LNCAP (cell line): ENCODE measurements around the gene MT1F.

ENCODE experiments used
- TF ChIP-seq, protein P1 (sequence below): fragments of 450-650 bp; IDR thresholded peaks from 2 replicates; pipeline ENCODE4 v1.5.1; 2017; ENCODE audit warnings: mild to moderate bottlenecking

MT1F gene

DNA sequence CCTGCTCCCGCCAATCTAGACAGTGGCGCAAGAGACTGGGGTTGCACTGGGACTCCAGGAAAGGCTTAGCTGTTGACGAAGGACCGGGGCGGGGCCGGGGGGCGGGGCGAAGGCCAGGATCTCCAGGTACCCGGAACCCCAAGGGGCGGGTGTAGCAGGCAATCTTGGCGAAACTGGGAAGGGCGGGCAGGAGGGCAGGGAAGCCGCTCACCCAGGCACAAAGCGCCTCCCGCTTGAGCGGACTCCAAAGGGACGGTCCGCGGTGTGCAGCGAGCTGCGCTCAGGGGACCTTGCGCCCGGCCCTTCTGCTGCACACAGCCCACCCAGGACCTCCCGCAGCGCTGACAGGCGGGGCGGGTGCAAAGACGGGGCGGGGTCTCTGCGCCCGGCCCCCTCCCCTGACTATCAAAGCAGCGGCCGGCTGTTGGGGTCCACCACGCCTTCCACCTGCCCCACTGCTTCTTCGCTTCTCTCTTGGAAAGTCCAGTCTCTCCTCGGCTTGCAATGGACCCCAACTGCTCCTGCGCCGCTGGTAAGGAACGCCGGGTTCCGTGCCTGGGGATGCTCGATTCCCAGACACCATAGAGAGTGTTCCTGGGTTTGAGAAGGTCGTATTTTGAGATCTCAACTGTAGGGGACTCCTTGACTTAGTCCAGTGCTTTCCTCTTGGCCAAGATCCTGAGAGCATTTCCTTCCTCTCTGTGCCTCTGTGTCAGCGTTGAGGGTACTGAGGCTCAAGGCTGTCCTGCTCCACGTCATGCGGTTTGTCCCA lies at the start of gene MT1F:
TSS of gene MT1F (plus strand) at position 405 of the 772 bp plus-strand sequence. CDS start at position 505, 100 bp downstream.
- TF ChIP-seq, protein P1, sequence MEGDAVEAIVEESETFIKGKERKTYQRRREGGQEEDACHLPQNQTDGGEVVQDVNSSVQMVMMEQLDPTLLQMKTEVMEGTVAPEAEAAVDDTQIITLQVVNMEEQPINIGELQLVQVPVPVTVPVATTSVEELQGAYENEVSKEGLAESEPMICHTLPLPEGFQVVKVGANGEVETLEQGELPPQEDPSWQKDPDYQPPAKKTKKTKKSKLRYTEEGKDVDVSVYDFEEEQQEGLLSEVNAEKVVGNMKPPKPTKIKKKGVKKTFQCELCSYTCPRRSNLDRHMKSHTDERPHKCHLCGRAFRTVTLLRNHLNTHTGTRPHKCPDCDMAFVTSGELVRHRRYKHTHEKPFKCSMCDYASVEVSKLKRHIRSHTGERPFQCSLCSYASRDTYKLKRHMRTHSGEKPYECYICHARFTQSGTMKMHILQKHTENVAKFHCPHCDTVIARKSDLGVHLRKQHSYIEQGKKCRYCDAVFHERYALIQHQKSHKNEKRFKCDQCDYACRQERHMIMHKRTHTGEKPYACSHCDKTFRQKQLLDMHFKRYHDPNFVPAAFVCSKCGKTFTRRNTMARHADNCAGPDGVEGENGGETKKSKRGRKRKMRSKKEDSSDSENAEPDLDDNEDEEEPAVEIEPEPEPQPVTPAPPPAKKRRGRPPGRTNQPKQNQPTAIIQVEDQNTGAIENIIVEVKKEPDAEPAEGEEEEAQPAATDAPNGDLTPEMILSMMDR: no peak

GRCh38 chr16:56608043-56608875 lies 49.5 kb upstream of the MT1F start, which contains the start of gene MT2A:
TSS of gene MT2A (plus strand) at chr16:56608584. CDS start at chr16:56608656, 72 bp downstream.
- TF ChIP-seq, protein P1: no peak

DNA sequence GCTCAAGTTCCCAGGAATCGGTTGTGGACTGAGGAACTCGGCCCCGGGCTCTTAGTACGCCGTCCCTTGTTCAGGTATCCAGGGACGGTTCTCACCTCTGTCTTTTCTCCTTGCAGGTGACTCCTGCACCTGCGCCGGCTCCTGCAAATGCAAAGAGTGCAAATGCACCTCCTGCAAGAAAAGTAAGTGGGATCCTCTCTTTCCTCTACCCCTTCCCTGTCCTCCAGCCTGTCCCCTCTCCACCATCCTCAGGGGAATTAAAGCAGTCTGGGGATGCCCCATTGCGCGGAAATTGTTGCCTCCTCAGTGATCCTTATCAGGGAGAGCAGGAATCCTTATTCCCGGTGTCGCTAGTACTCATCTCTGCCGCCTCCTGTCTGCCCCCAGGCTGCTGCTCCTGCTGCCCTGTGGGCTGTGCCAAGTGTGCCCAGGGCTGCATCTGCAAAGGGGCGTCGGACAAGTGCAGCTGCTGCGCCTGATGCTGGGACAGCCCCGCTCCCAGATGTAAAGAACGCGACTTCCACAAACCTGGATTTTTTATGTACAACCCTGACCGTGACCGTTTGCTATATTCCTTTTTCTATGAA lies 48.8 kb upstream of the MT1F start:
- TF ChIP-seq, protein P1: no peak

DNA sequence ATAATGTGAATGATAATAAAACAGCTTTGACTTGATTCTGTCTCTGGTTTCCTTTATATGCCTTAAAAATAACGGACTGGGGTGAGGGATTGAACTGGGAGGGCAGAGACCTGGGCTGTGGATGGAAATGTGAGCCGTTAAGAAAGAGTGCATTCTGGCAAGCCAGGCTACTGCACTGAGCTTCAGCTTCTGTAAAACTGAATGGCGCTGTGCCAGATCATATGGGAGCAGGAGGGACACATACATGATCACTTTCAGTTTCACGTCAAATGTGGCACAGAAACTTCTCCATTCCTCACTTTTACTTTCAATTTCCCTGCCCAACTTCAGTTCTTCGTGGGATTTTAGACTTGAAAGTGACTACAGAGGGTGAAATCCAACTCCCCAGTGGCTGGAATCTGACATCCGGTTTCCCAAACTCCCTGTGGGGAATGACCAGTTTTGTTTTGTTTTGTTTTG lies 48.3 kb upstream of the MT1F start:
- TF ChIP-seq, protein P1: no peak

- TF ChIP-seq, protein P1: no peak
Measured at GRCh38 chr16:56610017-56610608, 47.6 kb upstream of the MT1F start.

- TF ChIP-seq, protein P1: no peak
Measured at GRCh38 chr16:56610609-56611111, 47.1 kb upstream of the MT1F start.

DNA sequence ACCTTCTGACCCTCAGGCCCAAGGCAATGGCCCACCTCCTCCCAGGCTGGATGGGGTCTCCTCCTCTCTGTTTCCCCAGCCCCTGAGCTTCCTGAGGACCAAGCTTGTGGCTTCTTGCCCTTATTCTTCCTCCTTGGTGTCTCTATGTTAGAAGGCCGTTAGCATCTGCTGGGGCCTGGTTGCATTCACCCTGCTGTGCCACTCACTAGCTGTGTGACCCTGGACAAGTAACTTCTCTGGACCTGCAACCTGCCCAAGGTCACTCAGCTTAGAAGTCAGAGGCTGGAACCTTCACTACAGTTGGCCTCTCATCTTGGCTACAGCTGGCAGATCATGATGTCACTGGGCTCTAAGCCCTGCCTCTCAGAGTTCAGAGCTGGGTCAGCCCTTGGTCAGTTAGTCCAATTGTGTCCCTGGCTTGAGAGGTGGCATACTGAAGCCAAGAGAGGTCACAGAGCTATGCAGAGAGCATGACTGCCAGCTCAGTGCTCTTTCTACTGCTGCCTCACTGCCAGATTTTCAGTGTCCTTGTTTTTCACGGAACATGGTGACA lies 46.4 kb upstream of the MT1F start:
- TF ChIP-seq, protein P1: no peak
